ENCODE measurements around the gene RBM42. TPM values are rescaled to one million over a fixed set of nuclear protein-coding genes. Genes with fewer than 3 reads are reported as not detected.

Gene RBM42
- total RNA-seq, 2 donors from 2014 or later = 40.4 to 52.4 TPM

DNA sequence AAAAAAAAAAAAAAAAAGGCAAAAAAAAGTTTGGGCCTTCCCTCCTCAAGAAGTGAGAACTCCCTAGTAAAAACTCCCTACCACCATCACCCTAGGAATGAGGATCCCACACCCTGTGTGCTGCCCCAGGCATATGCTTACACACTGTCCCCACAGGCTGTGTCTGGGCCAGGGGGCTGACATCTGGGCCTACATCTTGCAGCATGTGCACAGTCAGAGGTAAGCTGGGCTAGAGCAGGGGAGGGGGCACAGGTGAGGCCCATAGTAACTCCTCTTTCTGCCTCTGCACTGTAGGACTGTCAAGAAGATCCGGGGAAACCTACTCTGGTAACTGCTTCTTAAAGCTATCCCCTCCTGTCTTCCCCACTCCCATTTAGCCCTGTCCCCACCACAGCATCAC lies 15.3 kb upstream of the RBM42 start:
- no peak for DNase-seq (ENCODE audit: low spot score)
- Histone ChIP-seq H3K4me3 (no peak overlapping the region), H3K9me3 (no peaks in the 10 kb centered on the region), H3K36me3 (no peaks in the 10 kb centered on the region), H3K27ac (no peak overlapping the region), H3K4me1 (peaks cover 0 to 12% of the 10 kb centered on the region in 2 donors), H3K27me3 (no peaks in the 10 kb centered on the region)
- TF ChIP-seq, protein P1, sequence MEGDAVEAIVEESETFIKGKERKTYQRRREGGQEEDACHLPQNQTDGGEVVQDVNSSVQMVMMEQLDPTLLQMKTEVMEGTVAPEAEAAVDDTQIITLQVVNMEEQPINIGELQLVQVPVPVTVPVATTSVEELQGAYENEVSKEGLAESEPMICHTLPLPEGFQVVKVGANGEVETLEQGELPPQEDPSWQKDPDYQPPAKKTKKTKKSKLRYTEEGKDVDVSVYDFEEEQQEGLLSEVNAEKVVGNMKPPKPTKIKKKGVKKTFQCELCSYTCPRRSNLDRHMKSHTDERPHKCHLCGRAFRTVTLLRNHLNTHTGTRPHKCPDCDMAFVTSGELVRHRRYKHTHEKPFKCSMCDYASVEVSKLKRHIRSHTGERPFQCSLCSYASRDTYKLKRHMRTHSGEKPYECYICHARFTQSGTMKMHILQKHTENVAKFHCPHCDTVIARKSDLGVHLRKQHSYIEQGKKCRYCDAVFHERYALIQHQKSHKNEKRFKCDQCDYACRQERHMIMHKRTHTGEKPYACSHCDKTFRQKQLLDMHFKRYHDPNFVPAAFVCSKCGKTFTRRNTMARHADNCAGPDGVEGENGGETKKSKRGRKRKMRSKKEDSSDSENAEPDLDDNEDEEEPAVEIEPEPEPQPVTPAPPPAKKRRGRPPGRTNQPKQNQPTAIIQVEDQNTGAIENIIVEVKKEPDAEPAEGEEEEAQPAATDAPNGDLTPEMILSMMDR (IDR thresholded peaks at IDR 0.05) = no peak

DNA sequence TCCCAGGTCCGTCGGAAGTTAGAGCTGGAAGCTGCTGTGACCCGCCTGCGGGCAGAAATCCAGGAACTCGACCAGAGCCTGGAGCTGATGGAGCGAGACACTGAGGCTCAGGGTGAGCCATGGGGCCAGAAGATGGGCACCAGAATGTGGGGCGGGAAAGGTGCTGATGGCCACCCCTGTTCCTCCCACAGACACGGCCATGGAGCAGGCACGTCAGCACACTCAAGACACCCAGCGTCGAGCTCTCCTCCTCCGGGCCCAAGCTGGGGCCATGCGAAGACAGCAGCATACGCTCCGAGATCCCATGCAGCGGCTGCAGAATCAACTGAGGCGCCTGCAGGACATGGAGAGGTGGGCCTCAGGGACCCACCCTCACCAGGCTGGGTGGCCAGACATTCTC lies 13.8 kb upstream of the RBM42 start:
- no peak for DNase-seq (ENCODE audit: low spot score)
- H3K4me1 ChIP-seq = peaks cover 0 to 12% of the 10 kb centered on the region in 2 donors

DNA sequence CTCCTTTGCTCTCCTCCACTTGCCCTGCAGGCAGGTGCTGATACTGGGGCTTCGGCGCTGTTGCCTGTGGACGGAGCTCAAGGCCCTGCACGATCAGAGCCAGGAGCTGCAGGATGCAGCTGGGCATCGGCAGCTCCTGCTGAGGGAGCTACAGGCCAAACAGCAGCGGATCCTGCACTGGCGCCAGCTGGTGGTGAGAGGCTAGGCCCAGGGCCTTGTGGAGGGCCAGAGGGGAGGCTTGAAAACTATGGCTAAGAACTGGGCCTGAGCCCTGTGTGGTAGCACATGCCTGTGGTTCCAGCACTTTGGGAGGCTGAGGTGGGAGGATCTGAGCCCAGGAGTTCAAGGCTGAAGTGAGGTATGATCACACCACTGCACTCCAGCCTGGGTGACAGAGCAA lies 10.0 kb upstream of the RBM42 start:
- H3K36me3 ChIP-seq = no peaks in the 10 kb centered on the region
- H3K9me3 ChIP-seq = no peaks in the 10 kb centered on the region

More for the DNA sequence above, 13.8 kb upstream of the RBM42 start:
- Histone ChIP-seq H3K36me3 (no peaks in the 10 kb centered on the region), H3K27ac (no peak overlapping the region), H3K4me3 (no peak overlapping the region), H3K27me3 (no peaks in the 10 kb centered on the region), H3K9me3 (no peaks in the 10 kb centered on the region)
- TF ChIP-seq, protein P1 (IDR thresholded peaks at IDR 0.05) = no peak

DNA sequence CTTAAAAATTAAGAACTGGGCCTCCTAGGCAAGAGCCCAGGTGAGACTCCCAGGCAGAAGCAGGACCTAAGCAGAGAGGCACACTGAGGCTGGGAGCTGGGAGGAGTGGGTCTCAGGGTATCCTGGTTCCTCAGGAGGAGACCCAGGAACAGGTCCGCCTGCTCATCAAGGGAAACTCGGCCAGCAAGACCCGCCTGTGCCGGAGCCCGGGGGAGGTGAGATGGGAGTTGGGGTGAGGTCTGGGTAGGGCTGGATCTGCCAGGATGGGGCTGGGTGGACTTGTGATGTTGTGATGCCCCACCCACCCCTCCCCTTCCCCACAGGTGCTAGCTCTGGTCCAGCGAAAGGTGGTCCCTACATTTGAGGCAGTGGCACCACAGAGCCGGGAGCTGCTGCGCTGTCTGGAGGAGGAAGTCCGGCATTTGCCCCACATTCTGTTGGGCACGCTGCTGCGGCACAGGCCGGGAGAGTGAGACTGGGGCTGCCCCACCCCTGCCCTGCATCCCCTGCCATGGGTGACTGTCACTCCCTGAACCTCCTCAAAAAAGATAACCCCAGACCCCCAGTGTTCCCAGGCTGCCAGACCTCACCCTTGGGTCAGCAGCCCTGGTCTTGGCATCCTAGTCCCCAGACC lies 9.4 kb upstream of the RBM42 start:
- Histone ChIP-seq H3K36me3 (no peaks in the 10 kb centered on the region), H3K27me3 (no peaks in the 10 kb centered on the region), H3K4me1 (no peaks in the 10 kb centered on the region), H3K4me3 (no peak overlapping the region), H3K27ac (no peak overlapping the region), H3K9me3 (no peaks in the 10 kb centered on the region)
- TF ChIP-seq, protein P1 (IDR thresholded peaks at IDR 0.05) = no peak
- DNase-seq (ENCODE audit: low spot score) = no peak

More for the DNA sequence above, 10.0 kb upstream of the RBM42 start:
- DNase-seq (ENCODE audit: low spot score) = no peak
- H3K27me3 ChIP-seq = no peaks in the 10 kb centered on the region
- H3K4me3 ChIP-seq = no peak overlapping the region
- H3K4me1 ChIP-seq = no peaks in the 10 kb centered on the region
- no peak overlapping the region for H3K27ac ChIP-seq
- TF ChIP-seq, protein P1 (IDR thresholded peaks at IDR 0.05) = no peak

DNA sequence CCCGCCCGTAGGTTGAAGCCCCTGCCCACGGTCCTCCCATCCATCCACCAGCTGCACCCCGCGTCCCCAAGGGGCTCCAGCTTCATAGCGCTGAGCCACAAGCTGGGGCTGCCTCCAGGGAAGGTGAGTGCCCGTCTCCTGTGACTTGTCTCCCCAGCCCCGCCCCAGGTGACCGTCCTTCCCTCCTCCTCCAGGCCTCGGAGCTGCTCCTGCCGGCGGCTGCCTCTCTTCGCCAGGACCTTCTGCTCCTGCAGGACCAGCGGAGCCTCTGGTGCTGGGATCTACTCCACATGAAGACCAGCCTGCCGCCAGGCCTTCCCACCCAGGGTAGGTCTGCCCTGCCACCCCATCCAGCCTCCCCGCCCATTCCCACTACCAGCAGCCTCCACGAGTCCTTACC lies 8.8 kb upstream of the RBM42 start:
- Histone ChIP-seq H3K4me1 (no peaks in the 10 kb centered on the region), H3K9me3 (no peaks in the 10 kb centered on the region), H3K4me3 (no peak overlapping the region), H3K36me3 (no peaks in the 10 kb centered on the region), H3K27ac (no peak overlapping the region), H3K27me3 (no peaks in the 10 kb centered on the region)
- no peak for DNase-seq (ENCODE audit: low spot score)
- TF ChIP-seq, protein P1 (IDR thresholded peaks at IDR 0.05) = no peak

DNA sequence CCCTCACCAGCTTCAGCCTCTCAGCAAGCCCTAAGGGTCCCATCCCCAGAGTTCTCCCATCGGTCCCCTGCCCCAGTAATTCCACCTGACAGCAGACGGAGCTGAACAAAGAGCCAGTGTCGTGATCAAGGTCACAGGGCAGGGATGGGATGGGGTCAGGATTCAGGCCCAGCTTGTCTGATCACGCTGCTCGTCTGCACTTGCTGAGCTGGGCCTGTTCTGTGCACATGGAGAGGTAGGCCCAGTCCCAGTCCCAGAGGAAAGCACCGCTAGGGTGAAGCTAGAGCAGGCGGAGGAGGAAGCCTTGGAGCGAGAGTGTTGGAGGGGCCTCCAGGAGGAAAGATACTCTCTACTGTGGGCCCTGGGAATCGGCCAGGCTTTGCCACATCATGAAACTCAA lies 7.1 kb upstream of the RBM42 start:
- no peak overlapping the region for H3K27ac ChIP-seq
- DNase-seq (ENCODE audit: low spot score) = no peak

More for the DNA sequence above, 7.1 kb upstream of the RBM42 start:
- Histone ChIP-seq H3K4me3 (no peak overlapping the region), H3K36me3 (no peaks in the 10 kb centered on the region), H3K4me1 (no peaks in the 10 kb centered on the region), H3K27me3 (no peaks in the 10 kb centered on the region), H3K9me3 (no peaks in the 10 kb centered on the region)
- TF ChIP-seq, protein P1 (IDR thresholded peaks at IDR 0.05) = no peak
